Liver (tissue), 3 donors: Measurements from ENCODE around the gene ZSCAN10.

Source experiments
- ATF3 ChIP-seq: IDR thresholded peaks from 2 replicates; pipeline ENCODE4 v1.6.1; 2016; ENCODE audit warnings: antibody characterized with exemption
- CTCF ChIP-seq: fragments of 150-350 bp; IDR thresholded peaks from 2 replicates; pipeline ENCODE4 v1.5.1; 2017; ENCODE audit warnings: improper control_type of control experiment, low read depth, low read length; ENCODE audit not compliant: missing input control
- RAD21 ChIP-seq, 2 donors: IDR thresholded peaks; 2 replicates each; pipeline ENCODE4 v1.6.1; 2016; ENCODE audit warnings: antibody characterized with exemption in 2 of 2, mild to moderate bottlenecking in 2 of 2
- REST ChIP-seq: IDR thresholded peaks from 2 replicates; pipeline ENCODE4 v1.6.1; 2016; ENCODE audit warnings: antibody characterized with exemption, mild to moderate bottlenecking
- donor health status: healthy.
- donor health status: healthy.

- TF ChIP-seq ATF3 (no peak), CTCF (no peak), RAD21 (IDR thresholded peaks at IDR 0.05) (no peak), REST (no peak)
These were observed 34.8 kb upstream of the ZSCAN10 start for GRCh38 chr16:3133844-3134243.
